GM18526 (cell line): ENCODE measurements around the gene TPSD1.
"Not testable (repeated sequence)": the region's sequence is repeated elsewhere in the genome, so short reads cannot be mapped to it uniquely, and the experiment has no call there.

Experiments
- POLR2A ChIP-seq: IDR thresholded peaks from 3 replicates; pipeline ENCODE4 v1.6.1; 2011; ENCODE audit not compliant: insufficient read length; ENCODE audit errors: extremely low read depth

The TPSD1 gene

DNA sequence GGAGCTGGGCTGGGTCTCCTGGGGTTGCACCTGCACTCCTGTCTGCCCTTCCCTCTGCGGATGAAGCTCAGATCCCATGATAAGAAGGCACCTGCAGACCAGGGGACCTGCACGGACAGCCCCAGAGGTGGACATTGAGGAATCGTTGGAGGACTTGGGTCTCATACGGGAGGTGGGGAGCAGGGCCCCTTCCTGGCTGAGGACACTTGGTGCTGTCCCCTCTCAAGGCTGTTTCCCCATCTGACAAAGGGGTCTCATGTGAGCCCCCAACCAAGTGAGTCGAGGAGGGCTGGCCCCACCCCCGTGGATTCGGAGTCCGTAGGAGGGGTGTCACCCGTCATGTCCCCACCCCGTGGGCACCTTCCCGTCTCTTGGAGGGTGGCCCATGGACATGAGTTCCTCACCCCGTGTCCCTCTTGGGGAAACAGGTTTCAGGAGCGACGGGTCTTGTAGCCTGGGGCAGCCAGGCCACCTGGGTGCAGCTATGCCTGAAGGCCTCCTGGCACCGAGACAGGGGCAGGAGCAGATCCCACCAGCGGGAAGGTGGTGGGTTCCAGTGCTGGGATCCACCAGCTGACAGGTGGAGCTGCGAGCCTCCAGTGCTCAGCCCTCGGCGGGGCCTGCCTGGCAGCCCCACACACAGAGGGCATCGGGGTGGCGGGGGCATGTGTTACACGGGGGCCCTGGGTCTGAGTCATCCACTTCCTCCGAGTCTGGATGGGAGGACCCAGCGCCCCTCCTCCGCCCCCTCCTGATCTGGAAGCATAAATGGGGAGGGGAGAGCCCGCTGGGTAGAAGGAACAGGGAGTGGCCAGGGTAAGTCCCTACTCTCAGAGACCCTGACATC lies at the start of gene TPSD1:
TSS of gene TPSD1 (plus strand) at position 794 of the 847 bp plus-strand sequence. CDS start 212 bp downstream, outside the sequence.
- not testable (repeated sequence) for TF ChIP-seq POLR2A

DNA sequence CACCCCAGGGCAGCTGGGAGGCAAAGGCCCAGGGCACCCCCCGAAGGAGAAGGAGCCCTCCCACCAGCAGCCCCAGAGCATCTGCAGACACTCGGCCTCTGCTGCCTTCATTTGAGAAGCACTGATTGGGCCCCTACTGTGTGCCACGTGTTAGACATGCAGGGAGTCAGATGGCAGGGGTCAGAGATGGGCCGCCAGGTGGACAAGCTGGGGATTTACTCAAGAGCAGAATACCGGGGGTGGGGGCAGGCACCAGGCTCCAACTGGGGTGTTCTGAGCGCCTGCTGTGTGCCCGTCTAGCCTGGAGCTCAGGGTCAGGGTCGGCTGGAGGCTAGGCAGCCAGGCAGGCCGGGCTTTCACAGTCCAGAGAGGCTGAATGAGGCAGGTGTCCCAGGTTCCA lies 49.5 kb upstream of the TPSD1 start:
- no peak for TF ChIP-seq POLR2A

GRCh38 chr16:1206786-1207185 lies 49.1 kb upstream of the TPSD1 start:
- no peak for TF ChIP-seq POLR2A

DNA sequence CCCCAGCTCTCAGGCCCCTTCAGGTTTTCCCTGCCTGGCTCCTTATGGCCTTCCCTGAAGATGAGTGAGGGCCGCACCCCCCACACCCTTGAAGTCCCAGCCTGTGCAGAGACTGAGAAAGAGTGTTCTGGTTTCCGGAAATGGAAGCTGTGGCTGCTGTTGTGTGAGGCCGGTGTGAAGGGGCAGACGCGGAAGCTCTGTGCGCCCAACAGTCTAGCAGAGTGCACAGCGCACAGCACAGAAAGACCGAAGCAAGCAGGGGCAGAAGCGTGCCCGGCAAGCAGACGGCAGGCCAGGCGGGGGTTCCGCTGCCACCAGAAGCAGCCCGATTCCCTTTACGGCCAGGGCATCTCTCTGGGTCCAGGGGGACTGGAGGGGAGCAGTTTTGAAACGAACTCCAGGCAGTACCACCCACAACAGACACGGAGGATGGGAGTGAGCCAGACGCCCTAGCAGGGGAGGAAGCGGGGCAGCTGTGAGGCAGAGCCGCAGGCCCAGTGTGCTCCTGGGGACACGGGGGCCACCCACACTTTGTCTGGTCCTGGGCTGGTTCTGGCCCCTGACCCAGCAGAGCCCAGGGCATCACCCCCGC lies 47.5 kb upstream of the TPSD1 start:
- TF ChIP-seq POLR2A = no peak

GRCh38 chr16:1209081-1209480 lies 46.8 kb upstream of the TPSD1 start:
- no peak for TF ChIP-seq POLR2A

GRCh38 chr16:1210461-1210860 lies 45.4 kb upstream of the TPSD1 start:
- TF ChIP-seq POLR2A = no peak

DNA sequence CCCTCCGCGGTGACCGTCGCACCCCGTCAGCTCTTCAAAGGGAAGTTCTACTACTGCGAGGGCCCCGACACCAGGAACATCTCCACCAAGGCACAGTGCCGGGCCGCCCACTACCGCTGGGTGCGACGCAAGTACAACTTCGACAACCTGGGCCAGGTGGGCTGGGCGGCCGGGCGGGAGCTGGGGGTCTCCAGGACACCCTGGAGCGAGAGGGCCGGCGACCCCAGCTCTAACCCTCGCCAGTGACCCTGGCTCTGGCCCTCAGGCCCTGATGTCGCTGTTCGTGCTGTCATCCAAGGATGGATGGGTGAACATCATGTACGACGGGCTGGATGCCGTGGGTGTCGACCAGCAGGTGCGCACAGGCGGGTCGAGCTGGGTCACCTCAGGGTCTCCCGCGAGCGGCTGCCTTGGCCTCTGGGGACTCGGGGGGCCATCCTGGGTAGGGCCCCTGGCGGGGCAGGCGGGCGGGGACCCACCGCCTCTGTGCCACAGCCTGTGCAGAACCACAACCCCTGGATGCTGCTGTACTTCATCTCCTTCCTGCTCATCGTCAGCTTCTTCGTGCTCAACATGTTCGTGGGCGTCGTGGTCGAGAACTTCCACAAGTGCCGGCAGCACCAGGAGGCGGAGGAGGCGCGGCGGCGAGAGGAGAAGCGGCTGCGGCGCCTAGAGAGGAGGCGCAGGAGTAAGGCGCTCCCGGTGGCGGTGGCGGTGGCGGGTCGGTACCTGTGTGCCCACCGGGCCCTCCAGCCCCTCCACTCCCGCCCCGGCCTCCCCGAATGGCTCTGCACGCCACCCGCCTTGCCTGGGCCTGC lies 44.2 kb upstream of the TPSD1 start:
- no peak for TF ChIP-seq POLR2A

GRCh38 chr16:1212616-1213194 lies 43.2 kb upstream of the TPSD1 start:
- TF ChIP-seq POLR2A = no peak

- TF ChIP-seq POLR2A = no peak
Measured at GRCh38 chr16:1213231-1213630, 42.6 kb upstream of the TPSD1 start.

DNA sequence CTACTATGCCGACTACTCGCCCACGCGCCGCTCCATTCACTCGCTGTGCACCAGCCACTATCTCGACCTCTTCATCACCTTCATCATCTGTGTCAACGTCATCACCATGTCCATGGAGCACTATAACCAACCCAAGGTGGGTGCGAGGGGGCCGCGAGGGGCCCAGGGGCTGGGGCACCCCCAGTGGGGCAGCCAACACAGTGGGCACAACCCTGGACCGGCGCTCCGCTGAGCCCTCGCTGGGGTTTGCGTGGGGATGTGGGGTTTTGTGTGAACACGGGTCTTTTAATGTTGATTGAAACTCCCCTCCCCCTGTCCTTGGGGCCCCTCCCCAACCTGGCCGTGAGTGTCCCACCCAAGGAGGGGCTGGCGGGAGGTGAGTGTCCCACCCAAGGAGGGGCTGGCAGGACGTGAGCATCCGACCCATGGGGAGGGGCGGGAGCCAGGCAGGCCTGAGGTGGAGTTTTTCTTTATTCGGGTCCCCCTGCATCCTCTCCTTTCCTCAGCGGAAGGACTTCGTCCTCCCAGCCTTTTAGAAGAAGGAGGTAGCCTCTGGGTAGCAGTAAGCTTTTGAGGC lies 42.0 kb upstream of the TPSD1 start:
- TF ChIP-seq POLR2A = no peak

GRCh38 chr16:1214719-1215118 lies 41.1 kb upstream of the TPSD1 start:
- no peak for TF ChIP-seq POLR2A

- TF ChIP-seq POLR2A = no peak
Measured at GRCh38 chr16:1215574-1216295, 40.1 kb upstream of the TPSD1 start.

DNA sequence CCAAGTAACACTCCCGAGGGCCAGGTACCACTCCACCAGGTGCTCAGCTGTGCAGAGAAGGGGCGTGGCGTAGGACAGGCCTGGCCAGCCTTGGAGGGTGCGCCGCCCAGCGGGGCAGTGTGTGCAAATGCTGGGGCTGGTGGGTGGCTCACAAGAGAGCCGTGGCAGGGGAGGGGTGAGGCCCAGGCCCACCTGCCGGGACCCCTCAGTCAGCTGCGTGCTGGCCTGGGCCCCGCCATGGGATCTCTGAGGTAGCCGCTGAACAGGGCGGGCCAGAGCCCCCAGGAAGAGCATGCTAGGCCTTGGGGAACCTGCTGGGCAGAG lies 39.6 kb upstream of the TPSD1 start:
- TF ChIP-seq POLR2A = no peak

GRCh38 chr16:1216681-1217400 lies 39.0 kb upstream of the TPSD1 start:
- TF ChIP-seq POLR2A = no peak
